AG09319 (cell line): ENCODE measurements around the gene RNF141.

Experiments used
- DNase-seq: peaks from one replicate; pipeline ENCODE4 v3.0.0-alpha.2; 2010; ENCODE audit warnings: low read depth; ENCODE audit errors: extremely low read depth
- CTCF ChIP-seq: IDR thresholded peaks from 2 replicates; pipeline ENCODE4 v1.5.1; 2011; ENCODE audit warnings: low read depth, mild to moderate bottlenecking, inconsistent platforms, low read length, moderate library complexity

Gene RNF141

GRCh38 chr11:10503777-10504480 is 37.1 kb downstream of the RNF141 start:
- no peak for DNase-seq
- TF ChIP-seq CTCF: no peak

GRCh38 chr11:10503221-10503620 is 37.8 kb downstream of the RNF141 start:
- no peak for TF ChIP-seq CTCF
- no peak for DNase-seq

- DNase-seq: no peak
- no peak for TF ChIP-seq CTCF
These were observed 38.2 kb downstream of the RNF141 start for GRCh38 chr11:10502770-10503169.

GRCh38 chr11:10502065-10502680 is 38.8 kb downstream of the RNF141 start:
- no peak for DNase-seq
- no peak for TF ChIP-seq CTCF

GRCh38 chr11:10500757-10501684 is 40.0 kb downstream of the RNF141 start:
- TF ChIP-seq CTCF: no peak
- no peak for DNase-seq

GRCh38 chr11:10499874-10500601 is 40.9 kb downstream of the RNF141 start:
- TF ChIP-seq CTCF: no peak
- DNase-seq: no peak
